Endothelial cell of umbilical vein (primary cell): Measurements from ENCODE around the gene CRHR1. TPM values are rescaled to one million over a fixed set of nuclear protein-coding genes. Genes with fewer than 3 reads are reported as not detected.

Experiments used
- BruUV-seq: library from RNA; stranded (reverse); fragments of 400-500 nt; replicated peaks from 2 replicates; lab custom pipeline; 2021; lab: Mats Ljungman, UMichigan
- CTCF ChIA-PET: fragments of 300-600, 350-600 bp; sonication (Branson Sonifier 250); formaldehyde crosslinking; loops from one replicate; lab custom pipeline; 2021; ENCODE audit warnings: antibody characterized with exemption, inconsistent platforms; lab: Charles Lee
- POLR2A ChIA-PET: fragments of 300-600, 350-600 bp; sonication (Branson Sonifier 250); formaldehyde crosslinking; loops from one replicate; lab custom pipeline; 2021; ENCODE audit warnings: antibody characterized with exemption, inconsistent platforms; lab: Charles Lee
- DNase-seq: peaks from one replicate; pipeline ENCODE4 v3.0.0-alpha.2; 2011; ENCODE audit warnings: low read depth, low spot score
- FAIRE-seq: peaks from 2 replicates; lab custom pipeline; 2011; peaks lifted over from hg19 to GRCh38; lab: Jason Lieb, UNC
- H2AFZ ChIP-seq: 2 replicates; pipeline ENCODE4 v1.6.0; 2012; ENCODE audit warnings: low read depth, low read length, control low read depth, inconsistent platforms
- H3K27ac ChIP-seq: 2 replicates; pipeline ENCODE4 v1.5.1; 2011; ENCODE audit warnings: low read depth, mild to moderate bottlenecking, control low read depth, low read length, moderate library complexity; ENCODE audit not compliant: insufficient read depth
- H3K27me3 ChIP-seq, 2 experiments: 2 replicates each; pipeline versions ENCODE4 v1.6.0 to v1.6.1; 2011; ENCODE audit warnings: low read length in 2 of 2, mixed read lengths in 1 of 2; ENCODE audit not compliant: control insufficient read depth in 2 of 2, insufficient read depth in 2 of 2
- H3K36me3 ChIP-seq, 2 experiments: 2 replicates in 1 of 2; 3 replicates in 1 of 2; pipeline ENCODE4 v1.5.1; 2011; ENCODE audit warnings: low read length in 2 of 2, mild to moderate bottlenecking in 1 of 2, moderate library complexity in 1 of 2; ENCODE audit not compliant: control insufficient read depth in 2 of 2, insufficient read depth in 2 of 2; ENCODE audit errors: extremely low read depth in 1 of 2
- H3K4me1 ChIP-seq: 3 replicates; pipeline ENCODE4 v1.5.1; 2011; ENCODE audit warnings: mild to moderate bottlenecking, low read length; ENCODE audit not compliant: control insufficient read depth, insufficient read depth; ENCODE audit errors: extremely low read depth
- H3K4me2 ChIP-seq: 2 replicates; pipeline ENCODE4 v1.6.1; 2011; ENCODE audit warnings: low read length, control low read depth, mixed read lengths; ENCODE audit not compliant: insufficient read depth
- H3K4me3 ChIP-seq, 3 experiments: fragments of 200-600 bp in 1 of 3; sonication (generic), shearing (Covaris generic) in 1 of 3; replicated peaks in 1 of 3; 2 replicates each; pipeline ENCODE4 v1.5.1; 2011 to 2016; ENCODE audit warnings: control low read depth in 3 of 3, low read length in 3 of 3, mild to moderate bottlenecking in 2 of 3, inconsistent platforms in 1 of 3, low read depth in 1 of 3, moderate library complexity in 1 of 3; ENCODE audit not compliant: insufficient read depth in 1 of 3
- H3K79me2 ChIP-seq: 2 replicates; pipeline ENCODE4 v1.6.0; 2012; ENCODE audit warnings: low read length, inconsistent platforms; ENCODE audit not compliant: control insufficient read depth, insufficient read depth
- H3K9ac ChIP-seq: replicated peaks from 2 replicates; pipeline ENCODE3; 2011; ENCODE audit warnings: low read length, control low read depth; ENCODE audit not compliant: insufficient read depth; ENCODE audit errors: extremely low read depth
- H3K9me1 ChIP-seq: replicated peaks from 3 replicates; pipeline ENCODE4 v1.6.0; 2011; ENCODE audit warnings: mild to moderate bottlenecking, low read length; ENCODE audit not compliant: control insufficient read depth, insufficient read depth; ENCODE audit errors: extremely low read depth
- H3K9me3 ChIP-seq: replicated peaks from 2 replicates; pipeline ENCODE4 v1.5.1; 2012; ENCODE audit warnings: low read length, inconsistent platforms; ENCODE audit not compliant: control insufficient read depth, insufficient read depth
- H4K20me1 ChIP-seq: replicated peaks from 2 replicates; pipeline ENCODE3; 2011; ENCODE audit warnings: mild to moderate bottlenecking, low read length; ENCODE audit not compliant: control insufficient read depth, insufficient read depth; ENCODE audit errors: extremely low read depth
- CTCF ChIP-seq, 2 donors: IDR thresholded peaks; 1 replicate in 1 of 2; 2 replicates in 1 of 2; pipeline ENCODE4 v1.5.1; 2011; ENCODE audit warnings: low read length in 2 of 2, mild to moderate bottlenecking in 2 of 2, moderate library complexity in 2 of 2, control low read depth in 1 of 2, inconsistent platforms in 1 of 2, low read depth in 1 of 2; ENCODE audit not compliant: insufficient read depth in 1 of 2; ENCODE audit errors: extremely low read depth in 1 of 2
- EZH2 ChIP-seq: IDR thresholded peaks from 2 replicates; pipeline ENCODE4 v1.6.1; 2012; ENCODE audit warnings: borderline replicate concordance, low read depth, mild to moderate bottlenecking, moderate library complexity, low read length, inconsistent platforms; ENCODE audit not compliant: severe bottlenecking
- FOS ChIP-seq: IDR thresholded peaks from 2 replicates; pipeline ENCODE4 v1.6.1; 2011; ENCODE audit warnings: mild to moderate bottlenecking, low read length, moderate library complexity, borderline replicate concordance; ENCODE audit not compliant: insufficient read depth
- GATA2 ChIP-seq: IDR thresholded peaks from 2 replicates; pipeline ENCODE4 v1.7.0; 2011; ENCODE audit warnings: low read depth, mild to moderate bottlenecking, moderate library complexity, mixed read lengths, low read length; ENCODE audit not compliant: insufficient read length, insufficient read depth
- JUN ChIP-seq: IDR thresholded peaks from 2 replicates; pipeline ENCODE4 v1.6.1; 2011; ENCODE audit warnings: borderline replicate concordance, low read depth; ENCODE audit not compliant: insufficient read length, insufficient read depth
- MYC ChIP-seq: IDR thresholded peaks from one replicate; pipeline ENCODE4 v1.6.1; 2011; ENCODE audit warnings: mild to moderate bottlenecking, low read depth, low read length
- POLR2A ChIP-seq: IDR thresholded peaks from 2 replicates; pipeline ENCODE4 v1.6.1; 2012; ENCODE audit warnings: low read depth, mild to moderate bottlenecking, control low read depth, low read length
- POLR2AphosphoS5 ChIP-seq: IDR thresholded peaks from 2 replicates; pipeline ENCODE4 v1.6.1; 2012; ENCODE audit warnings: low read depth, mild to moderate bottlenecking, control low read depth, low read length, moderate library complexity; ENCODE audit not compliant: insufficient read depth
- dilution Hi-C: fragments of 300-500 bp; cut with MboI; formaldehyde crosslinking; loops from one replicate; pipeline ENCODE4 v1.15.0; 2019; ENCODE audit warnings: low sequenced_read_pairs; ENCODE audit not compliant: extremely low pct_ligation_motif_present
- intact Hi-C: fragments of 100-400 bp; cut with micrococcal nuclease; formaldehyde crosslinking; loops from one replicate; pipeline ENCODE4 v1.10.0; 2022
- polyA plus RNA-seq, 4 experiments: library from polyadenylated mRNA; depleted of rRNA in 3 of 4; stranded (reverse) in 3 of 4; unstranded in 1 of 4; fragments of >200 nt; gene quantifications; 2 replicates each; pipeline versions ENCODE4 v1.2.1 to v1.2.3, GENCODE V29; 2011 to 2012; ENCODE audit warnings: missing spikeins in 1 of 4
- total RNA-seq: library from RNA; stranded (reverse); gene quantifications from 2 replicates; pipeline ENCODE4 v1.2.3, GENCODE V29; 2021
- TF ChIP-seq, protein P1 (sequence below): IDR thresholded peaks from 2 replicates; pipeline ENCODE4 v1.6.1; 2011; ENCODE audit not compliant: insufficient read depth, insufficient read length

Gene CRHR1
- total and polyA plus RNA-seq, 2 donors (not counting 3 experiments of a cell fraction or from before 2014, with no cell fraction given), result not detected

DNA sequence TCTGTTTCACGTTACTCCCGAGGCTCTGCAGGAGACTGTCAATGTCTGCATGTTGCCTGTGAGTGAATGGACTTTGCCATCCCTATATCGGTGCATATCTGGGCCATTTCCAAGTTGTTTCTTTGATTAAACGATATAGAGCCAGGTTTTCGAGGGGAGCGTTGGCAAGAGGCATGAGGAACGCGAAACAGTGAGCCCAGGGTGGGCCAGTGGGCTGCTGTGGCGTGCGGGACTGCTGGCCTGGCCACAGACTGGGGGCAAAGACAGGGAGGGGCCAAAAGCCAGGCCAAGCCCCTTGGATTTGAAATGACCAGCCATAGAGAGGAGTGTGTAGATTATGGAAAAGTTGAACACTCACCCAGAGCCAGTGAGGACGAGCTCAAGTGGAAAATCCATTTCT is 3.5 kb downstream of the CRHR1 start:
- Histone ChIP-seq H3K9me3 (no peaks in the 10 kb centered on the region), H3K27me3 (peaks cover 63 to 69% of the 10 kb centered on the region in 2 experiments), H3K4me1 (peaks cover 8% of the 10 kb centered on the region), H3K9me1 (no peaks in the 10 kb centered on the region), H3K36me3 (no peaks in the 10 kb centered on the region), H3K4me2 (no peak overlapping the region), H3K79me2 (no peaks in the 10 kb centered on the region), H4K20me1 (no peaks in the 10 kb centered on the region), H3K4me3 (no peak overlapping the region), H2AFZ (no peak overlapping the region), H3K27ac (no peak overlapping the region), H3K9ac (no peak overlapping the region)
- TF ChIP-seq EZH2 (no peak), POLR2AphosphoS5 (no peak), CTCF (IDR thresholded peaks at IDR 0.05; ENCODE audit: extremely low read depth in 1 of 2, insufficient read depth in 1 of 2, low read depth in 1 of 2, low read length in 2 of 2) (no peak), MYC (no peak), GATA2 (no peak), POLR2A (no peak), FOS (no peak), JUN (no peak)
- TF ChIP-seq, protein P1, sequence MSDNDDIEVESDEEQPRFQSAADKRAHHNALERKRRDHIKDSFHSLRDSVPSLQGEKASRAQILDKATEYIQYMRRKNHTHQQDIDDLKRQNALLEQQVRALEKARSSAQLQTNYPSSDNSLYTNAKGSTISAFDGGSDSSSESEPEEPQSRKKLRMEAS, result no peak
- dilution Hi-C loops, result no loop called here
- FAIRE-seq (no peak), DNase-seq (no peak)
- ChIA-PET POLR2A (no interaction called here), CTCF (interaction anchor here (1.4 to 1.7 kb wide), 3 partner anchors 43 to 148 kb away, joined by 3 to 8 read pairs (median 4); no protein-coding TSS in a partner anchor)
- BruUV-seq, result no TSS peak
- intact Hi-C loops, result no loop called here
